HepG2 (cell line): ENCODE data around the gene ANKLE1. TPM values are rescaled to one million over a fixed set of nuclear protein-coding genes. Genes with fewer than 3 reads are reported as not detected.

Experiments
- E2F2 ChIP-seq: sonication (generic); formaldehyde crosslinking; IDR thresholded peaks from 2 replicates; pipeline ENCODE4 v1.4.0; 2020; ENCODE audit warnings: missing genetic modification reagents, borderline replicate concordance
- ELF4 ChIP-seq: sonication (generic); formaldehyde crosslinking; IDR thresholded peaks from 2 replicates; pipeline ENCODE4 v1.5.0; 2020; ENCODE audit warnings: missing genetic modification reagents, mild to moderate bottlenecking, moderate library complexity, borderline replicate concordance
- HDAC1 ChIP-seq: sonication (generic); formaldehyde crosslinking; IDR thresholded peaks from 2 replicates; pipeline ENCODE4 v1.5.1; 2020; ENCODE audit warnings: mild to moderate bottlenecking, missing genetic modification reagents
- REL ChIP-seq: sonication (generic); formaldehyde crosslinking; conservative IDR thresholded peaks from 2 replicates; pipeline ENCODE4 v1.8.0; 2022; ENCODE audit warnings: mild to moderate bottlenecking, missing genetic modification reagents, moderate library complexity
- ZNF34 ChIP-seq: sonication (generic); formaldehyde crosslinking; IDR thresholded peaks from 2 replicates; pipeline ENCODE4 v1.4.0; 2020; ENCODE audit warnings: mild to moderate bottlenecking, missing genetic modification reagents, borderline replicate concordance
- ZNF350 ChIP-seq: sonication (generic); formaldehyde crosslinking; IDR thresholded peaks from 2 replicates; pipeline ENCODE4 v1.4.0; 2020; ENCODE audit warnings: mild to moderate bottlenecking, low read depth, missing genetic modification reagents, borderline replicate concordance
- ZNF557 ChIP-seq: sonication (generic); formaldehyde crosslinking; IDR thresholded peaks from 2 replicates; pipeline ENCODE4 v1.4.0; 2020; ENCODE audit warnings: missing genetic modification reagents
- ZNF879 ChIP-seq: sonication (generic); formaldehyde crosslinking; IDR thresholded peaks from 2 replicates; pipeline ENCODE4 v1.8.1; 2023; ENCODE audit warnings: missing genetic modification reagents
- ZSCAN30 ChIP-seq: sonication (generic); formaldehyde crosslinking; IDR thresholded peaks from 2 replicates; pipeline ENCODE4 v1.5.0; 2020; ENCODE audit warnings: mild to moderate bottlenecking, missing genetic modification reagents
- polyA plus RNA-seq, 8 experiments: library from polyadenylated mRNA; depleted of rRNA in 3 of 8; stranded (reverse) in 7 of 8; unstranded in 1 of 8; fragments of >200 nt; fragmentation: Illumina TruSeq in 4 of 8; extraction: Trizol in 4 of 8; gene quantifications; 2 replicates each; pipeline versions ENCODE4 v1.2.1 to v1.2.3, GENCODE V29; 2011 to 2016; ENCODE audit warnings: low read depth in 4 of 8, missing spikeins in 1 of 8, mixed read lengths in 1 of 8; ENCODE audit not compliant: insufficient read depth in 1 of 8
- total RNA-seq, 5 experiments: library from RNA; depleted of rRNA; stranded (reverse); fragments of >200 nt; fragmentation: Illumina TruSeq; extraction: Trizol; gene quantifications; 2 replicates each; pipeline ENCODE4 v1.2.3, GENCODE V29; 2016; ENCODE audit warnings: low read depth in 1 of 5
- TF ChIP-seq, protein P1 (sequence below), 2 experiments: sonication (generic) in 1 of 2; formaldehyde crosslinking in 1 of 2; IDR thresholded peaks; 2 replicates each; pipeline versions ENCODE4 v1.4.0 to v1.6.1; 2016 to 2020; ENCODE audit warnings: borderline replicate concordance in 1 of 2, low read depth in 1 of 2, mild to moderate bottlenecking in 1 of 2, missing genetic modification reagents in 1 of 2
- TF ChIP-seq, protein P2 (sequence below): IDR thresholded peaks from 2 replicates; pipeline ENCODE4 v1.4.0; 2020; ENCODE audit warnings: mild to moderate bottlenecking, missing genetic modification reagents
- TF ChIP-seq, protein P3 (sequence below): sonication (generic); formaldehyde crosslinking; IDR thresholded peaks from 2 replicates; pipeline ENCODE4 v1.4.0; 2020; ENCODE audit warnings: low read depth, missing genetic modification reagents

ANKLE1 gene
- total and polyA plus RNA-seq, 2 of the 13 experiments (the other 11 are each of a cell fraction or from before 2014, with no cell fraction given) = 0.69 to 1.5 TPM

DNA sequence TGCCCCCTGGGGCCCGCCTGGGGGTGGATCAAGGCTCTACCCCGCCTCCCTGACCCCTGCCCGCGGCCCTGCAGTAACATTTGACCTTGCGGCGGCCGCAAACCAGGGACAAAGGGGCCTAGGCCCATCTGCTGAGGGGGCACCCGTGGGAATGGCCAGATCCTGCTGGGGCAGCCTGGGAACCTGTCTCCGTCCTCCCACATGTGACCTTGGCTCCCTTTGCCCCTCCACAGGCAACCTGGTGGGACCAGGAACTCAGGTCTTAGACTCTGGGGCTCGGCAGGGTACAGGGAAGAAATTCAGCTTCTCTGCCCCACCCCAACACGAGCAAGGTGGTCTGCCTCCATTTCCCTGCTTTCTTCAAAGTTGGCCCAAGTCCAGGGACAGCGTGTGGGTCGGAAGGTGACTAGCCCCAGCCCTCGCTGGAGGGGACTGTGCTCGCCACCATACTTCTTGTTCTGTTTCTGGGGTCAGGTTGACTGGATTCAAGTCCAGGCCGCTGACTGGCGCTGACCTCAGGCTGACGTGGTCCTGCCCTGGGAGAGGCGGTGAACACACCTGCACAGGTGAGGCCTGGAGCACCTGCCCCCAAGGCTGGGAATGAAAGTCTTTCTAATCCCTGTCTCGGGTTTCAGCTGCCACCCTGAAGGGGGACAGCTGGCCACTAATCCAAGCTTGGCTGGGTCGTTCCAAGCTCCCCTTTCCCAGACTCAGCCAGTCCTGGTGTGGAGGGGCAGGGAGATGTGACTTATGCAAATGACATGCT, 33.5 kb upstream of the ANKLE1 start (continued):
- TF ChIP-seq HDAC1 (peak; percentile 97), E2F2 (CRISPR knock-in tag) (no peak), ZNF350 (peak; percentile 77), ELF4 (CRISPR knock-in tag) (no peak), ZNF879 (CRISPR knock-in tag) (no peak), REL (CRISPR knock-in tag) (no peak), ZNF557 (CRISPR knock-in tag) (no peak), ZNF34 (CRISPR knock-in tag) (peak; percentile 94), ZSCAN30 (CRISPR knock-in tag) (peak; percentile 84)
- TF ChIP-seq, protein P1, sequence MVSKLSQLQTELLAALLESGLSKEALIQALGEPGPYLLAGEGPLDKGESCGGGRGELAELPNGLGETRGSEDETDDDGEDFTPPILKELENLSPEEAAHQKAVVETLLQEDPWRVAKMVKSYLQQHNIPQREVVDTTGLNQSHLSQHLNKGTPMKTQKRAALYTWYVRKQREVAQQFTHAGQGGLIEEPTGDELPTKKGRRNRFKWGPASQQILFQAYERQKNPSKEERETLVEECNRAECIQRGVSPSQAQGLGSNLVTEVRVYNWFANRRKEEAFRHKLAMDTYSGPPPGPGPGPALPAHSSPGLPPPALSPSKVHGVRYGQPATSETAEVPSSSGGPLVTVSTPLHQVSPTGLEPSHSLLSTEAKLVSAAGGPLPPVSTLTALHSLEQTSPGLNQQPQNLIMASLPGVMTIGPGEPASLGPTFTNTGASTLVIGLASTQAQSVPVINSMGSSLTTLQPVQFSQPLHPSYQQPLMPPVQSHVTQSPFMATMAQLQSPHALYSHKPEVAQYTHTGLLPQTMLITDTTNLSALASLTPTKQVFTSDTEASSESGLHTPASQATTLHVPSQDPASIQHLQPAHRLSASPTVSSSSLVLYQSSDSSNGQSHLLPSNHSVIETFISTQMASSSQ (IDR thresholded peaks at IDR 0.05; ENCODE audit: low read depth) = peak; percentile 86
- TF ChIP-seq, protein P1 (CRISPR knock-in tag; IDR thresholded peaks at IDR 0.05; ENCODE audit: borderline replicate concordance) = peak; percentile 97
- TF ChIP-seq, protein P2, sequence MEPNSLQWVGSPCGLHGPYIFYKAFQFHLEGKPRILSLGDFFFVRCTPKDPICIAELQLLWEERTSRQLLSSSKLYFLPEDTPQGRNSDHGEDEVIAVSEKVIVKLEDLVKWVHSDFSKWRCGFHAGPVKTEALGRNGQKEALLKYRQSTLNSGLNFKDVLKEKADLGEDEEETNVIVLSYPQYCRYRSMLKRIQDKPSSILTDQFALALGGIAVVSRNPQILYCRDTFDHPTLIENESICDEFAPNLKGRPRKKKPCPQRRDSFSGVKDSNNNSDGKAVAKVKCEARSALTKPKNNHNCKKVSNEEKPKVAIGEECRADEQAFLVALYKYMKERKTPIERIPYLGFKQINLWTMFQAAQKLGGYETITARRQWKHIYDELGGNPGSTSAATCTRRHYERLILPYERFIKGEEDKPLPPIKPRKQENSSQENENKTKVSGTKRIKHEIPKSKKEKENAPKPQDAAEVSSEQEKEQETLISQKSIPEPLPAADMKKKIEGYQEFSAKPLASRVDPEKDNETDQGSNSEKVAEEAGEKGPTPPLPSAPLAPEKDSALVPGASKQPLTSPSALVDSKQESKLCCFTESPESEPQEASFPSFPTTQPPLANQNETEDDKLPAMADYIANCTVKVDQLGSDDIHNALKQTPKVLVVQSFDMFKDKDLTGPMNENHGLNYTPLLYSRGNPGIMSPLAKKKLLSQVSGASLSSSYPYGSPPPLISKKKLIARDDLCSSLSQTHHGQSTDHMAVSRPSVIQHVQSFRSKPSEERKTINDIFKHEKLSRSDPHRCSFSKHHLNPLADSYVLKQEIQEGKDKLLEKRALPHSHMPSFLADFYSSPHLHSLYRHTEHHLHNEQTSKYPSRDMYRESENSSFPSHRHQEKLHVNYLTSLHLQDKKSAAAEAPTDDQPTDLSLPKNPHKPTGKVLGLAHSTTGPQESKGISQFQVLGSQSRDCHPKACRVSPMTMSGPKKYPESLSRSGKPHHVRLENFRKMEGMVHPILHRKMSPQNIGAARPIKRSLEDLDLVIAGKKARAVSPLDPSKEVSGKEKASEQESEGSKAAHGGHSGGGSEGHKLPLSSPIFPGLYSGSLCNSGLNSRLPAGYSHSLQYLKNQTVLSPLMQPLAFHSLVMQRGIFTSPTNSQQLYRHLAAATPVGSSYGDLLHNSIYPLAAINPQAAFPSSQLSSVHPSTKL (CRISPR knock-in tag) = peak; percentile 94
- TF ChIP-seq, protein P3, sequence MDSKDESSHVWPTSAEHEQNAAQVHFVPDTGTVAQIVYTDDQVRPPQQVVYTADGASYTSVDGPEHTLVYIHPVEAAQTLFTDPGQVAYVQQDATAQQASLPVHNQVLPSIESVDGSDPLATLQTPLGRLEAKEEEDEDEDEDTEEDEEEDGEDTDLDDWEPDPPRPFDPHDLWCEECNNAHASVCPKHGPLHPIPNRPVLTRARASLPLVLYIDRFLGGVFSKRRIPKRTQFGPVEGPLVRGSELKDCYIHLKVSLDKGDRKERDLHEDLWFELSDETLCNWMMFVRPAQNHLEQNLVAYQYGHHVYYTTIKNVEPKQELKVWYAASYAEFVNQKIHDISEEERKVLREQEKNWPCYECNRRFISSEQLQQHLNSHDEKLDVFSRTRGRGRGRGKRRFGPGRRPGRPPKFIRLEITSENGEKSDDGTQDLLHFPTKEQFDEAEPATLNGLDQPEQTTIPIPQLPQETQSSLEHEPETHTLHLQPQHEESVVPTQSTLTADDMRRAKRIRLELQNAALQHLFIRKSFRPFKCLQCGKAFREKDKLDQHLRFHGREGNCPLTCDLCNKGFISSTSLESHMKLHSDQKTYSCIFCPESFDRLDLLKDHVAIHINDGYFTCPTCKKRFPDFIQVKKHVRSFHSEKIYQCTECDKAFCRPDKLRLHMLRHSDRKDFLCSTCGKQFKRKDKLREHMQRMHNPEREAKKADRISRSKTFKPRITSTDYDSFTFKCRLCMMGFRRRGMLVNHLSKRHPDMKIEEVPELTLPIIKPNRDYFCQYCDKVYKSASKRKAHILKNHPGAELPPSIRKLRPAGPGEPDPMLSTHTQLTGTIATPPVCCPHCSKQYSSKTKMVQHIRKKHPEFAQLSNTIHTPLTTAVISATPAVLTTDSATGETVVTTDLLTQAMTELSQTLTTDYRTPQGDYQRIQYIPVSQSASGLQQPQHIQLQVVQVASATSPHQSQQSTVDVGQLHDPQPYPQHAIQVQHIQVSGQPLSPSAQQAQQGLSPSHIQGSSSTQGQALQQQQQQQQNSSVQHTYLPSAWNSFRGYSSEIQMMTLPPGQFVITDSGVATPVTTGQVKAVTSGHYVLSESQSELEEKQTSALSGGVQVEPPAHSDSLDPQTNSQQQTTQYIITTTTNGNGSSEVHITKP (CRISPR knock-in tag) = peak; percentile 69
